ENCODE measurements around the gene WNK2. TPM values are rescaled to one million over a fixed set of nuclear protein-coding genes. Genes with fewer than 3 reads are reported as not detected.
A peak's percentile ranks its signal among the peaks of the same experiment; 100 is the strongest.

Gene WNK2
- total RNA-seq, 8 experiments from 2014 or later = 0.77 to 34.3 (median 19.2) TPM

GRCh38 chr9:93267681-93268505, 84.0 kb downstream of the WNK2 start:
- Histone ChIP-seq H3K4me3 (no peak overlapping the region), H3K4me1 (replicated peaks in 1 of 2) (no peaks in the 10 kb centered on the region), H3K27ac (no peak overlapping the region)
- WGBS, 10 experiments = 53 to 100% (median 88%) methylated on average over 1 to 12 of the region's 28 CpGs; no CpG with 5 or more reads in 3 of the 10 experiments
- in situ Hi-C loops (cut with MboI; ENCODE audit: low pct_unique_long_range_greater_than_20kb in 2 of 9, low sequenced_read_pairs in 9 of 9, unreplicated experiment in 9 of 9) = no loop called here
- no peak for ATAC-seq (replicated peaks in 6 of 8)

GRCh38 chr9:93268551-93269314, 84.8 kb downstream of the WNK2 start:
- WGBS, 10 experiments = 20 to 100% (median 90%) methylated on average over 1 to 5 of the region's 17 CpGs; no CpG with 5 or more reads in 4 of the 10 experiments
- Histone ChIP-seq H3K4me1 (replicated peaks in 1 of 2) (no peaks in the 10 kb centered on the region), H3K4me3 (no peak overlapping the region), H3K27ac (no peak overlapping the region)
- in situ Hi-C loops (cut with MboI; ENCODE audit: low pct_unique_long_range_greater_than_20kb in 2 of 9, low sequenced_read_pairs in 9 of 9, unreplicated experiment in 9 of 9) = no loop called here
- ATAC-seq (replicated peaks in 6 of 8) = no peak

DNA sequence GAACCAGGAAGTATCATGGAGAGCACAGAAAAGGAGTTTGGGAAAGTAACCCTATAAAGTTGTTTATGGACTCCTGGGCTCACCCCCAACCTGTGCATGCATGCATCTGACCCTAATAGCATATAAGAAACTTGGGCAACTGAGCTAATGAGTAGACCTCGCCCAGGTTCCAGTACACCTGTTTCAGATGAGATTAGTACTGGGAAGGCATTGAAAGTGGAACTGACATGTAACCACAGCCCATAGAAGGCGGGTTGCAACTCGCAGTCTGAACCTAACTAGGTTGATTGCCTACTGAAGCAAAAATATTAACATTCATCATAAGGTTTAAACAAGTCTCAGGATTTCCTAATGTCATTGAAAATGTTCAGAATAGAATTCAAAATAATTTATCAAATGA, 87.0 kb downstream of the WNK2 start:
- H3K4me3 ChIP-seq = no peak overlapping the region
- no peaks in the 10 kb centered on the region for H3K4me1 ChIP-seq (replicated peaks in 1 of 2)
- in situ Hi-C loops (cut with MboI; ENCODE audit: low pct_unique_long_range_greater_than_20kb in 2 of 9, low sequenced_read_pairs in 9 of 9, unreplicated experiment in 9 of 9) = no loop called here
- 41 to 100% (median 97%) methylated on average over 1 to 3 of the region's 3 CpGs; no CpG with 5 or more reads in 1 of the 10 experiments for WGBS, 10 experiments
- no peak for ATAC-seq (replicated peaks in 6 of 8)
- H3K27ac ChIP-seq = no peak overlapping the region

GRCh38 chr9:93276973-93277372, 93.0 kb downstream of the WNK2 start:
- H3K4me3 ChIP-seq = no peak overlapping the region
- WGBS, 10 experiments = 94 to 100% (median 100%) methylated on average over 3 to 5 of the region's 5 CpGs; no CpG with 5 or more reads in 7 of the 10 experiments
- H3K27ac ChIP-seq = no peak overlapping the region
- no peak for ATAC-seq (replicated peaks in 6 of 8)
- in situ Hi-C loops (cut with MboI; ENCODE audit: low pct_unique_long_range_greater_than_20kb in 2 of 9, low sequenced_read_pairs in 9 of 9, unreplicated experiment in 9 of 9) = no loop called here
- no peaks in the 10 kb centered on the region for H3K4me1 ChIP-seq (replicated peaks in 1 of 2)

DNA sequence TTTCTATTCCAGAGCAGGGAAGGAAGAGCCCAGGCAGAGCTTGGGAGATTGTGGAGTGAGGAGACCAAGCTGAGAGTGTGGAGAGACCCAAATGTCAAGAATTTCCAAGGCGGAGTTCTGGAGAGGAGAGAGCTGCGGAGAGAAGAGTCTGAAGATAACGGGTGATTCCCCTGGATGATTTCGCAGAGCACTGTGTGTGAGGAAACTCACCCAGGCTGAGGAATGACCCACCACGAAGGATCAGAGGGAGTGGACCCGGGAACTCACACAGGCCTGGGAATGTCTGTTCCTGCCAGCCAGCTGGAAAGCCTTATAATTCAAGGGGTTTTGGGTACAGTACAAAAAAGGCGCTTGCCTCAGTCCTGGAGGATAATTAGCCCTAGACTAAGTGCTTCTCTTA, 94.2 kb downstream of the WNK2 start:
- Histone ChIP-seq H3K27ac (no peak overlapping the region), H3K4me1 (replicated peaks in 1 of 2) (no peaks in the 10 kb centered on the region), H3K4me3 (no peak overlapping the region)
- in situ Hi-C loops (cut with MboI; ENCODE audit: low pct_unique_long_range_greater_than_20kb in 2 of 9, low sequenced_read_pairs in 9 of 9, unreplicated experiment in 9 of 9) = no loop called here
- 40 to 100% (median 88%) methylated on average over 3 to 5 of the region's 7 CpGs; no CpG with 5 or more reads in 2 of the 10 experiments for WGBS, 10 experiments
- ATAC-seq (replicated peaks in 6 of 8) = no peak

GRCh38 chr9:93280661-93281259, 96.8 kb downstream of the WNK2 start:
- 0 to 100% (median 100%) methylated on average over 1 of the region's 1 CpG; no CpG with 5 or more reads in 2 of the 10 experiments for WGBS, 10 experiments
- no peak overlapping the region for H3K27ac ChIP-seq
- no peaks in the 10 kb centered on the region for H3K4me1 ChIP-seq (replicated peaks in 1 of 2)
- in situ Hi-C loops (cut with MboI; ENCODE audit: low pct_unique_long_range_greater_than_20kb in 2 of 9, low sequenced_read_pairs in 9 of 9, unreplicated experiment in 9 of 9) = no loop called here
- ATAC-seq (replicated peaks in 6 of 8) = no peak
- H3K4me3 ChIP-seq = no peak overlapping the region

DNA sequence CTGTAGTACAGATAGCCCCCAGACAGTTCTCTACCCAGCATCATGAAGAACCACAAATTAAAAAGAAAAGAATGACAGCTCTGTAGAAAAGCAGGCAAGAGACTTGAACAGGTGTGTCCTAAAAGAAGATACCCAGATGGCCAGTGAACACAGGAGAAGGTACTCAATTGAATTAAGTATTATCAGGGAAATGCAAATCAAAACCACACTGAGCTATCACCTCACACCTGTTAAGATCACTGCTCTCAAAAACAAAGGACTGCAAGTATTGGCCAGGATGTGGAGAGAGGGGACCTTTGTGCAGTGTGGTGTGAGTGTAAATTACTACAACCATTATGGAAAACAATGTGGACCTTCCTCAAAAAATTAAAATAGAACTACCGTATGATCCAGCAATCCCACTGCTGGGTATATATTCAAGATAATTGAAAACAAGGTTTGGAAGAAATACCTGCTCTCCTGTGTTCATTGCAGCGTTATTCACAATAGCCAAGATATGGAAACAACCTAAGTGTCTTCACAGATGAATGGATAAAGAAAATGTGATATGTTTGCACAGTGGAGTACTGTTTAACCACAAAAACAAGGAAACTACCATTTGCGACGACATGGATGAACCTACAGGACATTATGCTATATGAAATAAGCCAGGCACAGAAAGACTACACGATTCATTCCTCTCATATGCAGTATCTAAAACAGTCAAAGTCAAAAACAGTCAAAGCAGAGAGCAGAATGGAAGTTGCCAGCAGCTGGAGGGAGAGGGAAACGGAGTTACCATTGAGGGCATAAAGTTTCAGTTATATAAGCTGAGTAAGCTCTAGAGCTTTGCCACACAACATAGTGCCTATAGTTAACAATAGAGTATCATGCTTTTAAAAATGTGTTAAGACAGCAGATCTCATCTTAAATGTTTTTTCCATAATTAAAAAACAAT, 102.6 kb downstream of the WNK2 start:
- Histone ChIP-seq H3K4me1 (replicated peaks in 1 of 2) (peaks cover 3 to 11% of the 10 kb centered on the region in 2 donors), H3K27ac (no peak overlapping the region), H3K4me3 (no peak overlapping the region)
- no peak for ATAC-seq (replicated peaks in 6 of 8)
- in situ Hi-C loops (cut with MboI; ENCODE audit: low pct_unique_long_range_greater_than_20kb in 2 of 9, low sequenced_read_pairs in 9 of 9, unreplicated experiment in 9 of 9) = no loop called here
- WGBS, 10 experiments = 41 to 97% (median 89%) methylated on average over 2 to 6 of the region's 6 CpGs

DNA sequence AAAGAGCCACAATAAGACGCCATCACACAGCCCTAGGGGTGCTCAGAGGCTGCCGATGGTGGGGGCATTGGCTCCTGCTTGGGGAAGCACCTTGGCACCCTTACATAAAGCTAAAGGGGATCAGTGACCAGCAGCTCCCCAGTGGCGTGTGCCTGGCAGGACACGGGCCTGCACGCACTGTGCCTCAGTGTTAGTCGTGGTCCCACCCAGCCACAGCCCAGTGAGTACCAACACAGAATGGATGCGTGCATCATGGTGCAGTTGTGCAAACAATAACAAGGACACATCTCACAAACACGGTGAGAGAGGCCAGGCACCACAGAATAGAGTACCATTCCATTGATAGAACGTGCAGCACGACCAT, 103.2 kb downstream of the WNK2 start:
- H3K4me3 ChIP-seq = no peak overlapping the region
- no peak for ATAC-seq (replicated peaks in 6 of 8)
- H3K4me1 ChIP-seq (replicated peaks in 1 of 2) = peaks cover 3 to 11% of the 10 kb centered on the region in 2 donors
- 40 to 94% (median 70%) methylated on average over 1 to 7 of the region's 10 CpGs; no CpG with 5 or more reads in 4 of the 10 experiments for WGBS, 10 experiments
- in situ Hi-C loops (cut with MboI; ENCODE audit: low pct_unique_long_range_greater_than_20kb in 2 of 9, low sequenced_read_pairs in 9 of 9, unreplicated experiment in 9 of 9) = no loop called here
- no peak overlapping the region for H3K27ac ChIP-seq

- H3K27ac ChIP-seq = no peak overlapping the region
- peaks cover 3 to 11% of the 10 kb centered on the region in 2 donors for H3K4me1 ChIP-seq (replicated peaks in 1 of 2)
- in situ Hi-C loops (cut with MboI; ENCODE audit: low pct_unique_long_range_greater_than_20kb in 2 of 9, low sequenced_read_pairs in 9 of 9, unreplicated experiment in 9 of 9) = no loop called here
- no peak overlapping the region for H3K4me3 ChIP-seq
- ATAC-seq (replicated peaks in 6 of 8) = no peak
- WGBS, 10 experiments = 20 to 96% (median 90%) methylated on average over 1 to 4 of the region's 5 CpGs; no CpG with 5 or more reads in 5 of the 10 experiments
Measured at GRCh38 chr9:93287593-93287992, 103.7 kb downstream of the WNK2 start.

- WGBS, 10 experiments = 64 to 100% (median 89%) methylated on average over 1 to 6 of the region's 8 CpGs; no CpG with 5 or more reads in 4 of the 10 experiments
- no peak overlapping the region for H3K27ac ChIP-seq
- in situ Hi-C loops (cut with MboI; ENCODE audit: low pct_unique_long_range_greater_than_20kb in 2 of 9, low sequenced_read_pairs in 9 of 9, unreplicated experiment in 9 of 9) = no loop called here
- ATAC-seq (replicated peaks in 6 of 8) = peak in 3 of 8 experiments; percentile 15 to 19 (median 19)
- no peak overlapping the region for H3K4me3 ChIP-seq
- H3K4me1 ChIP-seq (replicated peaks in 1 of 2) = peaks cover 3 to 11% of the 10 kb centered on the region in 2 donors
Measured at GRCh38 chr9:93288341-93288740, 104.4 kb downstream of the WNK2 start.

GRCh38 chr9:93288891-93289883, 105.2 kb downstream of the WNK2 start:
- H3K4me3 ChIP-seq = no peak overlapping the region
- ATAC-seq (replicated peaks in 6 of 8) = peak; percentile 51 to 97 (median 94)
- in situ Hi-C loops (cut with MboI; ENCODE audit: low pct_unique_long_range_greater_than_20kb in 2 of 9, low sequenced_read_pairs in 9 of 9, unreplicated experiment in 9 of 9) = no loop called here

More at GRCh38 chr9:93288891-93289883, 105.2 kb downstream of the WNK2 start:
- no CpG with 5 or more reads among the region's 32 CpGs for whole genome bisulfite sequencing, 10 experiments
- peaks cover 3 to 11% of the 10 kb centered on the region in 2 donors for H3K4me1 ChIP-seq (replicated peaks in 1 of 2)
- H3K27ac ChIP-seq = peak overlapping the region in 1 of 2 donors; percentile 23
